ELF-1 (cell line): ENCODE measurements around the gene ELK4.

Source experiments
- DNase-seq: peaks from one replicate; pipeline ENCODE4 v3.0.0-alpha.2; 2016; ENCODE audit warnings: low read depth, low spot score

The ELK4 gene

DNA sequence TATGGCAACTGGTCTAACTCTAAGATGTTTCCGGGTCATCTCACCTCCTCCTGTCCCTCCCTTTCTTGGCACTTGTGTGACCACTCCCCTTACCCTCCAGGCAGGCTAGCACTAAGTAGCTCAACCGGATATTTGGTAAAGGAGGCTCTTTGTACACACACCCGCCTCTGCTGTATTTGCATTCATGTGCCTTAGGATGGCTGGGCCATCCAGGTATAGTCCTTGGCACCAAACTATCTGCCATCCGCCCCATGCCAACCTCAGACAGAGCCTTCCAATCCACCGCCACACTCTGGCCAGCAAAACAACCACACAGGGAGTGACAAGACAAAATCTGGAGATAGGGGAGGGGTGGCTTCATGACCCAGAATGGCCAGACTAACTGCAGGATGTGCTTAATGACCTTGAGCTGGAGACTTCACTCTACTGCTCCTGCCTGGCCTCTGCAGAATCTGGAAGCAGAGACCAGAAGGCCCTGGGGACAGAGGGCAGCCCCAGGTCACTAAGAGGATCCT lies 67.8 kb downstream of the ELK4 start:
- DNase-seq, result peak; percentile 80

DNA sequence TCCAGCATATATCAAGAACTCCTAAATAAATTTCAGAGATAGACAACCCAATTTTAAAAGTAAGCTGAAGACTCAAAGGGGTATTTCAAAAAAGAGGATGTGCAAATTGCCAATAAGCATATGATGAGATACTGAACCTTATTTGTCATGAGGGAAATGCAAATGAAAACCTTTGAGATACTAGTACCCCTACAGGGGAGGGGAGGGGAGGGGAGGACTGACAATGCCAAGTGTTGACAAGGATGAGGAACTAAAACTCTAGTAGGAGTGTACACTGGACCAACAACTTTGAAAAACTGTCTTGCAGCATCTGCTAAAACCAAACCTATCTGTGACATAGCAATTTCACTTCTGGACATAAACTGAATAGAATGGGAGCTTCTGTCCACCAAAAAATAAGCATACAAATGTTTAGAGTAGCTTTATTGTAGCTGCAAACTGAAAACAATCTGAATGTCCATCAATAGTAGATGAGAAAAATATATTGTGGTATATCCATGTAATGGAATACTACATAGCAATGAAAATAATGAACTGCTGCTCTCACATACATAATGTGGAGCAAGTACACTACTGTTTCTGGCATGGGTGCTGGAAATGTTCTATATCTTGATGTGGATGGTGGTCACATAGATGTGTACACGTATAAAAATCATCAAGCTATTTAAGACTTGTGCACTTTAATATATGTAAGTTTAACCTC lies 70.2 kb downstream of the ELK4 start:
- no peak for DNase-seq
